Gastrocnemius medialis (tissue), 4 donors: ENCODE results near the gene ATAT1.
"Not testable (repeated sequence)": the region's sequence is repeated elsewhere in the genome, so short reads cannot be mapped to it uniquely, and the experiment has no call there.

Experiments used
- POLR2A ChIP-seq, 2 donors: fragments of 450-650 bp; IDR thresholded peaks; one replicate each; pipeline ENCODE4 v1.6.1; 2017; ENCODE audit warnings: antibody characterized with exemption in 2 of 2, mild to moderate bottlenecking in 2 of 2, moderate library complexity in 2 of 2
- TF ChIP-seq, protein P1 (sequence below), 5 experiments: fragments of 450-650 bp in 3 of 5; fragments of 200-600 bp in 2 of 5; sonication (generic) in 2 of 5; IDR thresholded peaks in 4 of 5; conservative IDR thresholded peaks in 1 of 5; 1 replicate in 4 of 5; 2 replicates in 1 of 5; pipeline ENCODE4 v1.5.1; 2016 to 2019; ENCODE audit warnings: antibody characterized with exemption in 5 of 5, mild to moderate bottlenecking in 3 of 5, moderate library complexity in 3 of 5

DNA sequence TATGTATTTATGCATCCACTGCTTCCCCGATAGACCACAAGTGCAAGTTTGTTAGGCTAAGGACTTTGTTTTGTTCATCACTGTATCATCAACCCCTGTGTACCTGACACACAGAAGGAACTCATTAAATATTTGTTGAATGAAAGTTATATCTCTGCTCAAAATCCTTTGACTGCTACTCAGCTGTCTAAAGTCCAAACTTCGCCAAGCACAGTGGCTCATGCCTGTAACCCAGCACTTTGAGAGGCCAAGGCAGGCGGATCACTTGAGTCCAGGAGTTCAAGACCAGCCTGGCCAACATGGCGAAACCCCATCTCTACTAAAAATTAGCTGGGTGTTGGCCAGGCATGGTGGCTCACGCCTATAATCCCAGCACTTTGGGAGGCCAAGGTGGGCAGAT is 31.2 kb downstream of the ATAT1 start:
- TF ChIP-seq, protein P1, sequence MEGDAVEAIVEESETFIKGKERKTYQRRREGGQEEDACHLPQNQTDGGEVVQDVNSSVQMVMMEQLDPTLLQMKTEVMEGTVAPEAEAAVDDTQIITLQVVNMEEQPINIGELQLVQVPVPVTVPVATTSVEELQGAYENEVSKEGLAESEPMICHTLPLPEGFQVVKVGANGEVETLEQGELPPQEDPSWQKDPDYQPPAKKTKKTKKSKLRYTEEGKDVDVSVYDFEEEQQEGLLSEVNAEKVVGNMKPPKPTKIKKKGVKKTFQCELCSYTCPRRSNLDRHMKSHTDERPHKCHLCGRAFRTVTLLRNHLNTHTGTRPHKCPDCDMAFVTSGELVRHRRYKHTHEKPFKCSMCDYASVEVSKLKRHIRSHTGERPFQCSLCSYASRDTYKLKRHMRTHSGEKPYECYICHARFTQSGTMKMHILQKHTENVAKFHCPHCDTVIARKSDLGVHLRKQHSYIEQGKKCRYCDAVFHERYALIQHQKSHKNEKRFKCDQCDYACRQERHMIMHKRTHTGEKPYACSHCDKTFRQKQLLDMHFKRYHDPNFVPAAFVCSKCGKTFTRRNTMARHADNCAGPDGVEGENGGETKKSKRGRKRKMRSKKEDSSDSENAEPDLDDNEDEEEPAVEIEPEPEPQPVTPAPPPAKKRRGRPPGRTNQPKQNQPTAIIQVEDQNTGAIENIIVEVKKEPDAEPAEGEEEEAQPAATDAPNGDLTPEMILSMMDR (IDR thresholded peaks at IDR 0.05 in 4 of 5, conservative IDR thresholded peaks at IDR 0.05 in 1 of 5), result not testable (repeated sequence)
- TF ChIP-seq POLR2A (IDR thresholded peaks at IDR 0.05), result not testable (repeated sequence)
